ENCODE data around the gene HOXA7.

HOXA7 gene

GRCh38 chr7:27193335-27194001 is 37.0 kb upstream of the HOXA7 start:
- no peak for DNase-seq (ENCODE audit: low spot score)

GRCh38 chr7:27192546-27193334 is 36.3 kb upstream of the HOXA7 start:
- no peak for DNase-seq (ENCODE audit: low spot score)

DNA sequence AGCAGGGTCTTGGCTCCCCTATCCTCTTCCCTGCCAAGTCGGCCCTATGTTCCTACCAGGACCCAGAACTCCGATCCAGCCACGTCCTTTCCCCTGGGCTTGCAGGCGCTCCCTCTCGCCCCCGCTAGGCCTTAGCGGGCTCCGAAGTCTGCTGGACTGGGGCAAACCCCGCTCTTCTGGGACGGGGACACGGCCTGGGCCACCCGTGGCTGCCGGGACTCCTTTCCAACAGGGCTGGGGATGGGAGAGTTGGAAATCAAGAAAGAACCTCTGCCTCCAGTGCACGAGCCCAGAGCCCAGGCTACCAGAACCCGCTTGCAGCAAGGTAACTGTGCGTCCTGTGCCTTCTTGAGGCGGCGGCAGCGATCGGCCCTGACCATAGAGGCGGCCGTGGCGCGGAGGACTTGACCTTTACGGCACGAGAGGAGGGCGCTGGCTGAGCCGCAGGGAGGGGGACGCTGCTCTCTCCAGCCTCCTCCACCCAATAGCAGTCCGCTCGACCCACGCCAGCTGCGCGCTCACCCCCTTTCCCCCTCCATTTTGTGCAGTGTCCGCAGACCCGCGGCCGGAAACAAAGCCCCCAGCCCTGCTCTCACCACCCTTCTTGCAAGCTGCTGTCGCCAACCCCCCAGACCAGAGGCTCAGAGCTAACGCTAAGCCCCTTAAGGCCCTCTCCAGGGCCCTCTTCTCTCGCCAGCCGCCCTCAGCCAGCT is 35.5 kb upstream of the HOXA7 start:
- no peak for DNase-seq (ENCODE audit: low spot score)

DNA sequence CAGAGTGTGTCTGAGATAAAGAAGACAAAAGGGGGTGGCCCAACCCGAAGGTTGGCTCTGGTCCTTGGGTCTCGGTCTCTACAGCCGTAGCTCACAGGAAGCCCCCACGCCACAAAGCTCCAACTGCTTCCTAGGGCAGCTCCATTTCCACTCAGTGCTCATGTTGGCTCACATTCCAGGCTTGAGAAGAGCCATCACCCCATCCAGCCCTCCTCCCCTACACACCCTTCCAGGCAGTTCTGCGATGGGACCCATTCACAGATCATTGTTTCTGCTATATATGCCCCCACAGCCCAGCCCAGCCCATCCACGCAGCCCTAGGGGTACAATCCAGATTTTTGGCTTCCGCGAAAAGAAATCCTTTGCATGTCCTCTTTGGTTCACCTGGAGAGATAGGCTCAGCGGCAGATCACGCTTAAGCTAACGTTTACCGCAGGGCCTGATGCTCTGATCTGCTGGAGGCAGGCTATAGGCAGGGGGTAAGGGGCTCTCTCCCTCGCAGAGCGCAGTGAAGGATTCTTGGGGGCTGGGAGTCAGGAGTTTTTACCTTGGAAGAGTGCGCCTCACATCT is 34.8 kb upstream of the HOXA7 start:
- DNase-seq (ENCODE audit: low spot score) = no peak

- DNase-seq (ENCODE audit: low spot score) = no peak
These were observed 33.7 kb upstream of the HOXA7 start for GRCh38 chr7:27189997-27190748.

DNA sequence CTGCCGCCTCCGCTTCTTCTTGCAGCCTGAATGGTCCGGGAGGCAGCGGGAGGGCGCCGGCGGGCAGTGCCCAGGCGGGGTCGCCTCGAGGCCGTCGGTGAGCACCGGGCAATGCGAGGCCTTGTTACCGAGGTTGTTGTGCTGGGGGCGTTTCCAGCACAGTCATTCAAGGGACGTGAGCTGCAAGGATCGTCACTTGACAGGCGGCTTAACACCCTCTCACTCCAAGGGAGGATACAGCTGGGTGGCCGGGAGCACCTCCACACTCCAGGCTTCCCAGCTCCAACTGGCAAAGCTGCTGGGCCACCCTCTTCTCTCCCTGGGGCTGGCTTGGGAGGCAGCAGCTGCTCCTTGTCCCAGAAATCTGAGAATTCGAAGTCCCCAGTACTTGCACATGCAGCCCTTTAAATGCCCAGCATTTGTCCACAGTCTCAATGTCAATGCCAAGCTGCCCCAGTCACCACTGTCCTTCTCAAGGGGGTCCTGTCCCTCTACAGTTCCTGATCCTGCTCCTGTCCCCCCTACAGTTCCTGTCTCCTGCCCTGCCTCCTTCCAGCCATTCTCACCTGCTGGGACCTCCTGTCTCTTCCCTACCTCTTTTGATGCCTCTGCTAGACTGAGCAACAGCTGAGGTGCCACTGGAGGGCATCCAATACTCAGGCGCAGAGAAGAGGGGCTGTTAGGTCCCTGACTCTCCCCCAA is 33.0 kb upstream of the HOXA7 start:
- no peak for DNase-seq (ENCODE audit: low spot score)

DNA sequence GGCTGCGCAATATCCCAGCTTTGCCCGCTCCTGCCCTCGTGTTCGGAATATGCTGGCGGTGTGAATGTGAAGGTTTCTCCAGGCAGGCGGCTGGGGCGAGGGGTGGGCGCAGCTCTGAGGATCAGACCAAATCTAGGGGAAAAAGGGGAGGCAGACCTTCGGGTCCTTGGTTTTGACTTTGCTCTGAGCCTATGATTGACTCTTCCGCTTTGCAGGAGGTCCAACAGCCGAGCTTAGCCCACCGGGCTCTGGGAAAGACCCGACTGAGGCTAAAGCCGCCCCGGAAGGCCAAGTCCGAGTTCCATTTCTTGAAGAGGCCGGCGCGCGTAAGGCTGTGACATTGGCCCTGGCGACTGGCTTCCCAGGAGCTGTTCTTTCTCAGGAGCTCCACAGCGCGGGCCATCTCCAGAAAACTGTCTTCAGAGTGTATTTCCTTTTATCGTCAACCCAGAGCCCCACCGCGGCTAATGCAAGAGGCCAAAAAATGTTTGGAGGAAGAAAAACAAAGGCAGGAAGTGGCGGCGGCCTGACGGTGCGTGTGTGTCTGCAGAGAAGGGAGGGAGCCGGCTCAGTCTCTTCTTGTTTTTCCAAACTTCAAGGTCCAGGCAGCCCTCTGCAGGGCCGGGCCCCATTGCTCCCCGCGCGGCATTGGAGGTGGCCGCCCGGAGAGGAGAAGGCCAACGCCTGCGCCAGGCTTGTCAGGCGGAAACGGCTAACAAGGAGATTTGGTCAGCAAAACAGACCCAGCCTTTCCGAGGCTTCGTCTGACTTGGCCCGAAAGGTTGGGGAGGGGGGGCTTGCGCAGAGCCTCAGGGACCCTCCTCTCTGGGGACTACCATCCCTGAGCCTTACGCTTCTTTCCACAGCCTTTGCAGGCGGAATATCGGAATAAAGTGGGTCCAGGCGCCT is 32.2 kb upstream of the HOXA7 start:
- DNase-seq (ENCODE audit: low spot score) = no peak

DNA sequence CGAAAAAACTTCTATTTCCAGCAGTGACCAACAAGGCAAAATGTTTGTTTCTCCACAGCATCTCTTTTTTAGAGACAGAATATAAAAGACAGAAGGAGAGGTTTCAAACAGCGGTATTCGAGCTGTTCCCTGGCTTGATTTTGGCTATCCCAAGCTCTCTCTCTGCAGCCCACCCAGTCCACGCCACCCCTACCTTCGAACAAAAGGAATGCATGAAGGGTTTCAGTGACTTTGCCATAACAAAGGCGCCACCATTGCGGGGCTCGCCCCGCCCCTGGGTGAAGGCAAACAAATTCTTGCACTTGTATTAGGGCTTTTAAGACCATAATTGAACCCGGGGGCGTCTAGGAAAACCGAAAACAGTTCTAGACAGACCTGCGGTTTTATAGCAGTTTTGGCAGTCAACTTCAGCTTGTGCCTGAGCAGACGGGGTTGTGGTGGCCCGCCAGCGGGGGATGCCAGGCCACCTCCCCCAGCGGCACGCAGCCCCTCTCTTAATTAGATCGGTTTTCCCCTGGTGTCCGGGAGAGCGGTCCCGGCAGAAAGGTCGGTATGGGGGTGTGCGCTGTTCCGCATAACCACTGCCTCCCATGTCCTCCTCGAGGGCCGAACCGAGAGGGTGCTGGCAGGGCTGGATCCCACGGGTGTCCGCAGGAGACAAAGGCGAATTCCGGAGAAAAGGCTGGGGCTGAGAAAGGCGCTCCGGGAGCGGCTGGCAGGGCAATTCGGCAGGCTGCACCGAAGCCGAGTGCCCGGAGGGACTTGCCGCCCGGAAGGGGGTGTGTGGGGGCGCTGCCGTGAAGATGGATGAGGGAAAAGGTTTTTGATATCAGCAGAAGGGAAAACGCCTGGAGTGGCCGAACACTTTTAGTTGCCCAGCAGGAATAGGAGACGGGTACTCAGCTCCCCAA is 31.3 kb upstream of the HOXA7 start:
- no peak for DNase-seq (ENCODE audit: low spot score)

GRCh38 chr7:27186668-27187474 is 30.4 kb upstream of the HOXA7 start:
- DNase-seq (ENCODE audit: low spot score) = no peak

GRCh38 chr7:27185854-27186667 is 29.6 kb upstream of the HOXA7 start:
- DNase-seq (ENCODE audit: low spot score) = no peak

- no peak for DNase-seq (ENCODE audit: low spot score)
These were observed 28.8 kb upstream of the HOXA7 start, which contains the start of gene HOXA11 for GRCh38 chr7:27185013-27185853. Gene HOXA11, minus strand, starts transcription at chr7:27185232. Its CDS starts 88 bp downstream, at chr7:27185144.

DNA sequence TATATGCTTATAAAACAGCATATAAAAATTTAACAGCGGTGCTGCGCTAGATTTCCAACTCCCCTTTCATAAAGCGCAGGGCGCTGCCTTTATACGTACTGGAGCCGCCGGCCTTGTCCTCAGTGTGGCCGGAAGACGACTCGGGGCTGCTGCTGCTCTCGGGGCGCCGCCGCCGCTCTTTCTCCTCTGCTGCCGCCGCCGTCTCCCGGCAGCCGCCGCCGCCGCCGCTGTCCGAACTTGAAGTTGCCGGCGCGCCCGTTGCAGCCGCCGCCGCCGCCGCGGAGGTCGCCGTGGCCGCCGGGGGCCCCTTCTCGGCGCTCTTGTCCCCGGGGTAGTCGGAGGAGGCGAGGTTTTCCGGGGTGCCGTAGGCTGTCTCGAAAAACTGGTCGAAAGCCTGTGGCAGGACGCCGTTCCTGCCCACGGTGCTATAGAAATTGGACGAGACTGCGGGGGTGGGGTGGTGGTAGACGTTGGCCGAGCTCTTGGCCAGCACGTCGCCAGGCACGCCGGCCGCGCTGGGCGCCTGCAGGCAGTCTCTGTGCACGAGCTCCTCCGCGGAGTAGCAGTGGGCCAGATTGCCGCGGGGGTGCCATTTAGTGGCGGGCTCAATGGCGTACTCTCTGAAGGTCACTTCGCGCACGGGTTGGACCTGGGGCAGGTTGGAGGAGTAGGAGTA is 28.0 kb upstream of the HOXA7 start:
- DNase-seq (ENCODE audit: low spot score) = no peak

GRCh38 chr7:27183682-27184336 is 27.3 kb upstream of the HOXA7 start:
- no peak for DNase-seq (ENCODE audit: low spot score)

DNA sequence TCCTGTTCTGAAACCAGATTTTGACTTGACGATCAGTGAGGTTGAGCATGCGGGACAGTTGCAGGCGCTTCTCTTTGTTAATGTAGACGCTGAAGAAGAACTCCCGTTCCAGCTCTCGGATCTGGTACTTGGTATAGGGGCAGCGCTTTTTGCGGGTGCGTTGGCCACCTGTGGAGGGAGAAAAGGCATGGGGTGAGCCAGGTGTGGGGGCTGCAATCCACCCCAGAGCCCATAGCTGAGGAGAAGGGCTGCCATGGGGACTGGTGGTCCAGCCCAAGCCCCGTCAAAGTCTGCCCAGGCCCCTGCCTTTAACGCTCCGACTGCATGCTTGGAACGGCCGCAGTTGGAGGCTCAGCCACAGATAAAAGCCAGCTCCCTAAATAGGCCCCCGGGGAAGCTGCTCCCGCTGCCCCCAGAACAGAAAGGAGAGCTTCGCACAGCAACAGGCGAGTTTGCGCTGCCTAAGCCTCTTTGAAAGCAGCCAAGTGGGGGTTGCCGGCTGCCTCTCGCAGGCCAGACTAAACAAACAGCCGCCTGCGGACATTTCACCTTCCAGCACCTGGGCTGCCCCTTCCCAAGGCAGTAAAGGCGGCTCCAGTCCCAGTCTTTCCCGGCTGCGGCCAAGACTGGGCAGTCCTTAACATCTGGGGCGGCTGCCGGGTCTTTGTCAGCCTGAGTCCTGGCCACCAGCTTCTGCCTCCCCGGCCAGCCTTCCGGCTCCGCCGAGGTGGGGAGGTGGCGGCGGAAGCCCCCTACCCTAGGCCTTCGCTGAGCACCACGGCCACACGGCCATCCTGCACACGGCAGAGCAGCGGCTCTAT is 26.6 kb upstream of the HOXA7 start:
- no peak for DNase-seq (ENCODE audit: low spot score)

Data from globus pallidus (tissue), 1 donor.